H1 (cell line): Measurements from ENCODE around the gene CCNB1. TPM values are rescaled to one million over a fixed set of nuclear protein-coding genes. Genes with fewer than 3 reads are reported as not detected.

Source experiments
- ATF2 ChIP-seq: IDR thresholded peaks from 2 replicates; pipeline ENCODE4 v1.6.1; 2012; ENCODE audit warnings: low read length, inconsistent platforms
- NANOG ChIP-seq: IDR thresholded peaks from 2 replicates; pipeline ENCODE4 v1.6.1; 2011; ENCODE audit warnings: low read length, low read depth, mild to moderate bottlenecking, inconsistent platforms; ENCODE audit not compliant: insufficient read depth, poor library complexity, severe bottlenecking
- SP2 ChIP-seq: IDR thresholded peaks from 2 replicates; pipeline ENCODE4 v1.6.1; 2012; ENCODE audit warnings: mild to moderate bottlenecking, low read length, inconsistent platforms
- polyA plus RNA-seq, 7 experiments: library from polyadenylated mRNA; depleted of rRNA in 3 of 7; stranded (reverse) in 5 of 7; unstranded in 2 of 7; fragments of >200 nt in 5 of 7; fragments of 200-250 nt in 2 of 7; gene quantifications; 1 replicate in 5 of 7; 2 replicates in 1 of 7; 4 replicates in 1 of 7; pipeline versions ENCODE4 v1.2.1 to v1.2.3, GENCODE V29; 2011 to 2013; ENCODE audit warnings: missing spikeins in 2 of 7, mixed read lengths in 2 of 7
- total RNA-seq: library from RNA; stranded (reverse); fragmentation: NEBNext Ultra II Directional; extraction: Animal tissue kit (Norgen Biotek cat#: 25700); gene quantifications from 2 replicates; pipeline ENCODE4 v1.2.1, GENCODE V29; 2021

Gene CCNB1
- total and polyA plus RNA-seq, 2 of the 8 experiments (the other 6 are each of a cell fraction or from before 2014, with no cell fraction given) = 122 to 338 TPM

- TF ChIP-seq ATF2 (no peak), SP2 (no peak), NANOG (no peak)
Observed at GRCh38 chr5:69217548-69218526, 50.9 kb downstream of the CCNB1 start (continued).
